Mucosa of rectum (tissue), 2 donors: ENCODE results near the gene WNT9A.

ENCODE experiments used
- H3K27ac ChIP-seq, 2 donors: one replicate each; pipeline ENCODE4 v1.7.0; 2013; ENCODE audit warnings: inconsistent platforms in 2 of 2, low read depth in 2 of 2, low read length in 2 of 2
- H3K27me3 ChIP-seq, 2 donors: one replicate each; pipeline ENCODE4 v1.7.0; 2013; ENCODE audit warnings: low read length in 2 of 2; ENCODE audit not compliant: control insufficient read depth in 2 of 2, insufficient read depth in 2 of 2
- H3K36me3 ChIP-seq, 2 donors: one replicate each; pipeline ENCODE4 v1.7.0; 2013; ENCODE audit warnings: low read length in 2 of 2; ENCODE audit not compliant: control insufficient read depth in 2 of 2, insufficient read depth in 2 of 2
- H3K4me1 ChIP-seq, 2 donors: one replicate each; pipeline ENCODE4 v1.7.0; 2013; ENCODE audit warnings: low read length in 2 of 2, mild to moderate bottlenecking in 1 of 2; ENCODE audit not compliant: control insufficient read depth in 2 of 2, insufficient read depth in 2 of 2
- H3K4me3 ChIP-seq, 2 donors: one replicate each; pipeline ENCODE4 v1.7.0; 2013; ENCODE audit warnings: low read length in 2 of 2
- H3K9ac ChIP-seq, 2 donors: one replicate each; pipeline ENCODE4 v1.7.0; 2013; ENCODE audit warnings: low read length in 2 of 2, low read depth in 1 of 2, mild to moderate bottlenecking in 1 of 2
- H3K9me3 ChIP-seq, 2 donors: one replicate each; pipeline ENCODE4 v1.7.0; 2013; ENCODE audit warnings: low read length in 2 of 2; ENCODE audit not compliant: control insufficient read depth in 2 of 2
- donor health status: healthy.
- donor health status: Normal muscosa, but diverticular disease.

WNT9A gene

GRCh38 chr1:227895828-227896685 is 51.7 kb downstream of the WNT9A start:
- Histone ChIP-seq H3K27me3 (no peaks in the 10 kb centered on the region), H3K36me3 (no peaks in the 10 kb centered on the region), H3K9me3 (no peaks in the 10 kb centered on the region), H3K4me3 (no peak overlapping the region), H3K4me1 (no peaks in the 10 kb centered on the region), H3K9ac (no peak overlapping the region), H3K27ac (no peak overlapping the region)

- no peak overlapping the region for H3K4me3 ChIP-seq
- no peaks in the 10 kb centered on the region for H3K9me3 ChIP-seq
- no peaks in the 10 kb centered on the region for H3K4me1 ChIP-seq
- no peak overlapping the region for H3K27ac ChIP-seq
- no peaks in the 10 kb centered on the region for H3K27me3 ChIP-seq
- H3K36me3 ChIP-seq: no peaks in the 10 kb centered on the region
- no peak overlapping the region for H3K9ac ChIP-seq
Observed at GRCh38 chr1:227894831-227895451, 52.8 kb downstream of the WNT9A start.

GRCh38 chr1:227893949-227894721 is 53.6 kb downstream of the WNT9A start:
- Histone ChIP-seq H3K27ac (no peak overlapping the region), H3K9me3 (no peaks in the 10 kb centered on the region), H3K36me3 (no peaks in the 10 kb centered on the region), H3K4me1 (no peaks in the 10 kb centered on the region), H3K27me3 (no peaks in the 10 kb centered on the region), H3K9ac (no peak overlapping the region), H3K4me3 (no peak overlapping the region)

GRCh38 chr1:227893300-227893948 is 54.3 kb downstream of the WNT9A start:
- Histone ChIP-seq H3K4me3 (no peak overlapping the region), H3K9me3 (no peaks in the 10 kb centered on the region), H3K9ac (no peak overlapping the region), H3K27ac (no peak overlapping the region), H3K4me1 (no peaks in the 10 kb centered on the region), H3K36me3 (no peaks in the 10 kb centered on the region), H3K27me3 (no peaks in the 10 kb centered on the region)

- Histone ChIP-seq H3K27ac (no peak overlapping the region), H3K9me3 (no peaks in the 10 kb centered on the region), H3K27me3 (no peaks in the 10 kb centered on the region), H3K4me1 (no peaks in the 10 kb centered on the region), H3K9ac (no peak overlapping the region), H3K4me3 (no peak overlapping the region), H3K36me3 (no peaks in the 10 kb centered on the region)
Observed at GRCh38 chr1:227892489-227893299, 55.0 kb downstream of the WNT9A start.

- Histone ChIP-seq H3K9me3 (no peaks in the 10 kb centered on the region), H3K36me3 (no peaks in the 10 kb centered on the region), H3K9ac (no peak overlapping the region), H3K4me1 (no peaks in the 10 kb centered on the region), H3K27me3 (no peaks in the 10 kb centered on the region), H3K4me3 (no peak overlapping the region), H3K27ac (no peak overlapping the region)
Observed at GRCh38 chr1:227891955-227892488, 55.7 kb downstream of the WNT9A start.

GRCh38 chr1:227891223-227891954 is 56.3 kb downstream of the WNT9A start:
- H3K4me1 ChIP-seq: no peaks in the 10 kb centered on the region
- H3K27ac ChIP-seq: no peak overlapping the region
- no peaks in the 10 kb centered on the region for H3K9me3 ChIP-seq
- H3K9ac ChIP-seq: no peak overlapping the region
- no peak overlapping the region for H3K4me3 ChIP-seq
- H3K36me3 ChIP-seq: no peaks in the 10 kb centered on the region
- H3K27me3 ChIP-seq: no peaks in the 10 kb centered on the region

GRCh38 chr1:227890451-227891222 is 57.1 kb downstream of the WNT9A start:
- no peaks in the 10 kb centered on the region for H3K36me3 ChIP-seq
- no peak overlapping the region for H3K27ac ChIP-seq
- peaks cover 0 to 4% of the 10 kb centered on the region in 2 donors for H3K4me1 ChIP-seq
- no peaks in the 10 kb centered on the region for H3K27me3 ChIP-seq
- H3K9me3 ChIP-seq: no peaks in the 10 kb centered on the region
- no peak overlapping the region for H3K4me3 ChIP-seq
- no peak overlapping the region for H3K9ac ChIP-seq
